ENCODE results near the gene SH3GL3.

GRCh38 chr15:83571820-83572707, 124.9 kb downstream of the SH3GL3 start:
- no peak for TF ChIP-seq CTCF (tag by site-specific recombination; IDR thresholded peaks at IDR 0.05)
- no peak for TF ChIP-seq HOXD13 (CRISPR knock-in tag; IDR thresholded peaks at IDR 0.05; ENCODE audit: borderline replicate concordance)
- TF ChIP-seq ZNF157 (tag by site-specific recombination; IDR thresholded peaks at IDR 0.05), result no peak
- no peak for TF ChIP-seq GLIS2 (tag by site-specific recombination; IDR thresholded peaks at IDR 0.05)
- TF ChIP-seq ZNF791 (tag by site-specific recombination; IDR thresholded peaks at IDR 0.05), result no peak
- no peak for TF ChIP-seq ZNF394 (tag by site-specific recombination; IDR thresholded peaks at IDR 0.05; ENCODE audit: borderline replicate concordance)
- no peak for TF ChIP-seq ZBTB44 (tag by site-specific recombination; IDR thresholded peaks at IDR 0.05)
- TF ChIP-seq ZNF704 (tag by site-specific recombination; IDR thresholded peaks at IDR 0.05), result no peak
- no peak for TF ChIP-seq WT1 (tag by site-specific recombination; IDR thresholded peaks at IDR 0.05)
- no peak for TF ChIP-seq ZNF585B (tag by site-specific recombination; IDR thresholded peaks at IDR 0.05)
- TF ChIP-seq ZNF48 (tag by site-specific recombination; IDR thresholded peaks at IDR 0.05), result no peak
- no peak for TF ChIP-seq ZBTB11 (tag by site-specific recombination; conservative IDR thresholded peaks at IDR 0.05; ENCODE audit: low read depth)
- no peak for TF ChIP-seq REPIN1 (tag by site-specific recombination; IDR thresholded peaks at IDR 0.05; ENCODE audit: low read depth)
- no peak for TF ChIP-seq ZNF311 (tag by site-specific recombination; IDR thresholded peaks at IDR 0.05; ENCODE audit: borderline replicate concordance)
